OCI-M1 (cell line): ENCODE data around the gene MAP3K7.
"Not testable (repeated sequence)": the region's sequence is repeated elsewhere in the genome, so short reads cannot be mapped to it uniquely, and the experiment has no call there.

Experiments used
- DNase-seq: peaks from one replicate; lab custom pipeline; 2025; lab: John Stamatoyannopoulos, UW

MAP3K7 gene

GRCh38 chr6:90578894-90579549 is 7.8 kb downstream of the MAP3K7 start:
- DNase-seq = no peak

GRCh38 chr6:90575267-90575666 is 11.6 kb downstream of the MAP3K7 start:
- no peak for DNase-seq

- peak; percentile 50 for DNase-seq
These were observed 12.3 kb downstream of the MAP3K7 start for GRCh38 chr6:90574610-90575009.

GRCh38 chr6:90573624-90574023 is 13.2 kb downstream of the MAP3K7 start:
- no peak for DNase-seq

- DNase-seq = no peak
These were observed 14.0 kb downstream of the MAP3K7 start for GRCh38 chr6:90572856-90573255.

- no peak for DNase-seq
These were observed 17.6 kb downstream of the MAP3K7 start for GRCh38 chr6:90569223-90569622.

GRCh38 chr6:90567682-90568081 is 19.2 kb downstream of the MAP3K7 start:
- not testable (repeated sequence) for DNase-seq

- DNase-seq = not testable (repeated sequence)
These were observed 24.5 kb downstream of the MAP3K7 start for GRCh38 chr6:90562341-90562740.

- no peak for DNase-seq
These were observed 26.9 kb downstream of the MAP3K7 start for GRCh38 chr6:90559931-90560330.

- DNase-seq = no peak
These were observed 29.9 kb downstream of the MAP3K7 start for GRCh38 chr6:90557006-90557405.

- DNase-seq = no peak
These were observed 38.9 kb downstream of the MAP3K7 start for GRCh38 chr6:90547991-90548390.

GRCh38 chr6:90547079-90547478 is 39.8 kb downstream of the MAP3K7 start:
- DNase-seq = no peak

GRCh38 chr6:90545448-90545847 is 41.4 kb downstream of the MAP3K7 start:
- no peak for DNase-seq

GRCh38 chr6:90544741-90545140 is 42.1 kb downstream of the MAP3K7 start:
- no peak for DNase-seq

- peak; percentile 18 for DNase-seq
These were observed 42.8 kb downstream of the MAP3K7 start for GRCh38 chr6:90544081-90544480.

GRCh38 chr6:90541221-90541620 is 45.7 kb downstream of the MAP3K7 start:
- no peak for DNase-seq

GRCh38 chr6:90538278-90539046 is 48.4 kb downstream of the MAP3K7 start:
- DNase-seq = peak; percentile 30

- peak; percentile 94 for DNase-seq
These were observed 49.1 kb downstream of the MAP3K7 start for GRCh38 chr6:90537723-90538258.

GRCh38 chr6:90537027-90537426 is 49.8 kb downstream of the MAP3K7 start:
- no peak for DNase-seq

- no peak for DNase-seq
These were observed 50.4 kb downstream of the MAP3K7 start for GRCh38 chr6:90536520-90536919.

GRCh38 chr6:90534337-90535025 is 52.4 kb downstream of the MAP3K7 start:
- DNase-seq = no peak

GRCh38 chr6:90533615-90534336 is 53.1 kb downstream of the MAP3K7 start:
- DNase-seq = peak; percentile 27
